Immature natural killer cell (primary cell): ENCODE measurements around the gene LTBP2. TPM values are rescaled to one million over a fixed set of nuclear protein-coding genes. Genes with fewer than 3 reads are reported as not detected.

ENCODE experiments used
- DNase-seq, 3 donors: peaks; one replicate each; pipeline ENCODE4 v3.0.0; 2022; ENCODE audit warnings: mixed read lengths in 1 of 3
- H3K27ac Mint-ChIP-seq, 6 donors: one replicate each; pipeline ENCODE4 v1.8.0; 2020; ENCODE audit warnings: mixed read lengths in 6 of 6, mild to moderate bottlenecking in 5 of 6, inconsistent platforms in 4 of 6, moderate library complexity in 3 of 6
- H3K27me3 Mint-ChIP-seq, 3 donors: one replicate each; pipeline ENCODE4 v1.8.0; 2020 to 2021; ENCODE audit warnings: low read depth in 3 of 3, mild to moderate bottlenecking in 3 of 3, mixed read lengths in 3 of 3, moderate library complexity in 3 of 3, inconsistent platforms in 1 of 3
- H3K36me3 Mint-ChIP-seq, 3 donors: one replicate each; pipeline ENCODE4 v1.8.0; 2020; ENCODE audit warnings: mixed read lengths in 3 of 3, inconsistent platforms in 2 of 3, mild to moderate bottlenecking in 2 of 3
- H3K4me1 Mint-ChIP-seq, 2 donors: one replicate each; pipeline ENCODE4 v1.8.0; 2020; ENCODE audit warnings: inconsistent platforms in 2 of 2, mild to moderate bottlenecking in 2 of 2, mixed read lengths in 2 of 2, moderate library complexity in 1 of 2
- H3K4me3 Mint-ChIP-seq, 5 donors: one replicate each; pipeline ENCODE4 v1.8.0; 2020; ENCODE audit warnings: mild to moderate bottlenecking in 5 of 5, mixed read lengths in 5 of 5, inconsistent platforms in 3 of 5, moderate library complexity in 3 of 5
- H3K9me3 Mint-ChIP-seq, 6 donors: one replicate each; pipeline ENCODE4 v1.8.0; 2020; ENCODE audit warnings: mild to moderate bottlenecking in 6 of 6, mixed read lengths in 6 of 6, inconsistent platforms in 4 of 6, moderate library complexity in 3 of 6
- polyA plus RNA-seq, 3 donors: library from polyadenylated mRNA; unstranded; fragments of 300-500 nt; fragmentation: Illumina TruSeq; gene quantifications; one replicate each; pipeline ENCODE4 v1.2.3, GENCODE V29; 2021

The LTBP2 gene
- polyA plus RNA-seq, 3 donors from 2014 or later = 0.29 to 0.66 (median 0.30) TPM

- peaks cover 2 to 8% (median 7%) of the 10 kb centered on the region in 3 donors for H3K27me3 Mint-ChIP-seq
- H3K9me3 Mint-ChIP-seq = peaks cover 0 to 2% (median 0%) of the 10 kb centered on the region in 6 donors
- H3K27ac Mint-ChIP-seq = no peak overlapping the region
- H3K36me3 Mint-ChIP-seq = peaks cover 0 to 4% (median 0%) of the 10 kb centered on the region in 3 donors
- H3K4me1 Mint-ChIP-seq = no peaks in the 10 kb centered on the region
- no peak for DNase-seq
- no peak overlapping the region for H3K4me3 Mint-ChIP-seq
Measured at GRCh38 chr14:74589291-74589879, 22.7 kb downstream of the LTBP2 start.

GRCh38 chr14:74587363-74587707, 24.7 kb downstream of the LTBP2 start:
- Mint-ChIP-seq H3K4me3 (no peak overlapping the region), H3K4me1 (no peaks in the 10 kb centered on the region), H3K36me3 (peaks cover 0 to 7% (median 2%) of the 10 kb centered on the region in 3 donors), H3K9me3 (peaks cover 0 to 2% (median 0%) of the 10 kb centered on the region in 6 donors), H3K27ac (no peak overlapping the region), H3K27me3 (peaks cover 5 to 14% (median 12%) of the 10 kb centered on the region in 3 donors)
- DNase-seq = no peak

DNA sequence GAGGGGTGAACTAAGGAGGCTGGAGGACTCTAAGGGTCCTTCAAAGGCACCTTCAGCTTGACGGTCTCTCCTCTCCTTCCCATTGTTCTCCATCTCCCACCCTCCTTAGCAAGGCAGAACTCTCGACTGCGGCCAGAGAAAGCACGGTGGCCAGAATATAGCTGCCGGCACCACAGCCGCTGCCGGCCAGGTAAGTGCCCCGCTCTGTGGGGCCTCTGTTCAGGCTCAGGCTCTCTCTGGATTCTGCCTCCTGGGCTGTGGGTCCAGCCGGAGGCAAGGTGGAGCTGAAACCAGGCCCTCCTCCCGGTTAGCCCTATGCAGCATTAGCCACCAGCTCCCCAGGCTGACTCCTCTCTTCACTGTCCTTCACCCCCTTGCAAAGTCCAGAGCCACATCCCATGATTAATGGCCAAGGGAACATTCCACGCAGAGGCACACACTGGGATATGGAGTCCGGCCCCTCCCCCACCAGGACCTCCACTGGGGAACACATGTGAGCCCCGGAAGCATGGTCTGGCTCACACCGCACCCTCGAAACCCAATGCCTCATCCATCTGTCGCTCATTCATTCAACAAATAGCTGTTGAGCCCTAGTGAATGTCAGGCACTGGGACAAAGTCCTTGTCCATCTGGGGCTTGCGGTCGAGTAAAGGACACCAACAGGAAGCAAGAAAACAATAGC, 25.2 kb downstream of the LTBP2 start:
- no peak overlapping the region for H3K27ac Mint-ChIP-seq
- DNase-seq = no peak
- H3K4me1 Mint-ChIP-seq = no peaks in the 10 kb centered on the region
- H3K9me3 Mint-ChIP-seq = peaks cover 0 to 2% (median 0%) of the 10 kb centered on the region in 6 donors
- peaks cover 0 to 7% (median 4%) of the 10 kb centered on the region in 3 donors for H3K36me3 Mint-ChIP-seq
- no peak overlapping the region for H3K4me3 Mint-ChIP-seq
- H3K27me3 Mint-ChIP-seq = peaks cover 6 to 17% (median 14%) of the 10 kb centered on the region in 3 donors

DNA sequence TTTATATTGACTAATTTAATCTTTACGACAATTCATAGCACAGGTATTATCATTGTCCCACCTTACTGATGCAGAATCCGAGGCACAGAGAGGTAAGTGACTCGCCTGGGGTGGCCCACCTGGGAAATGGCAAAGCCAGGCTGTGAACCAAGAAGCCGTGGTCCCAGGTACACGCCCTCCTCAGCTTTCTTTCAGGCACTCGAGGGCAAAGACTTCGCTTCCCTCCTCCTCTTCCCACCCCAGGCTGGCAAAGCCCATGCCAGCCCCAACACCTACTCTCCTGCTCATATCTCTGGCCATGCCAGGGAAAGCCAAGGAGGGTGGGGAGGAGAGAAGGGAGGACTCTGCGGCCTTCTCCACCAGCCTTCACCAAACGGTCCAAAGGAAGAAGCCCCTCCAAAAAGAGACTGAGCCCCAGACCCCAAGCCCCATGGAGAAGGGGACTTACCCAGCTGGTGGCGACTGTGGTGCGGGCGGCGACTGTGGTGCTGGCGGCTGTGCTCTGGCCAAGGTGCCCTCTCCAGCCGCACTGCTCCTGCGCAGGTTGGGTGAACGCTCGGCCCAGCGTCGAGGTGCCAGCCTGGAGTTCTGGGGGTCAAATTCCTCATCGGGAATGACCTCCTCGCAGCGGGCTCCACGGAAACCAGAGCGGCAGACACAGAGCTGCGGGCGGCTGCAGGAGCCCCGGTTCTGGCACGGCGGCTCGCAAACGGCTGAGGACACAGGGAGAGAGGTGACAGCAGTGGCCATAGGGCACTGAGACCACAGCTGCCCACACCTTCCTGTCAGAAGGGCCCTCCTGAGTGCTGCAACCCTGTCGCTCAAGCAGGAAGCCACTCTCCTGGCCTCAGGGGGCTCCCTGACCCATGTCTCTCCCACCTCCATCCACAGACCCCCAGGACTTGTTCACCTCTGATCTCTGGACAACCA, 26.4 kb downstream of the LTBP2 start:
- H3K27ac Mint-ChIP-seq = no peak overlapping the region
- H3K4me3 Mint-ChIP-seq = no peak overlapping the region
- H3K36me3 Mint-ChIP-seq = peaks cover 0 to 14% (median 4%) of the 10 kb centered on the region in 3 donors
- no peaks in the 10 kb centered on the region for H3K4me1 Mint-ChIP-seq
- DNase-seq = no peak
- peaks cover 0 to 2% (median 0%) of the 10 kb centered on the region in 6 donors for H3K9me3 Mint-ChIP-seq
- peaks cover 8 to 18% (median 11%) of the 10 kb centered on the region in 3 donors for H3K27me3 Mint-ChIP-seq

DNA sequence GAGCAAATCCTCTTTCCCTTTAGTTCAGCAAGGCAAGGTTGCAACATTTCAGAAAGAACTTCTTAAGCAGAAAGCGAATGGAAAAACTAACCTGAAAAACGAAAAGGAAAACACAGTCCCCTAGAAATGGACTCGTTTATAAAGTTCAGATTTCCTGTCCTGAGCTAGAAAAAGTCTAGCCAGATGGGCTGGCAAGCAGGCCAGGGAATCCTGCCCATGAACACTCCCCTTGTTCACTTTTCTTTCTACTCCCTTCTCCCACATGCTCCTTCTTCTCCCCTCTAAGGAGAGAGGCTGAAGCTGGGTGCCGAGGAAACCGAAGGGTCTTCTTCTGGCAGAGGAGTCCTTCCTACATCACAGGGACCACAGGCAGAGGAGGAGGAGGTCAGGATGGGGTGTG, 27.1 kb downstream of the LTBP2 start:
- H3K27me3 Mint-ChIP-seq = peaks cover 10 to 18% (median 15%) of the 10 kb centered on the region in 3 donors
- H3K4me1 Mint-ChIP-seq = no peaks in the 10 kb centered on the region
- peaks cover 0 to 2% (median 0%) of the 10 kb centered on the region in 6 donors for H3K9me3 Mint-ChIP-seq
- DNase-seq = no peak
- H3K27ac Mint-ChIP-seq = no peak overlapping the region
- H3K4me3 Mint-ChIP-seq = no peak overlapping the region
- peaks cover 0 to 18% (median 8%) of the 10 kb centered on the region in 3 donors for H3K36me3 Mint-ChIP-seq

DNA sequence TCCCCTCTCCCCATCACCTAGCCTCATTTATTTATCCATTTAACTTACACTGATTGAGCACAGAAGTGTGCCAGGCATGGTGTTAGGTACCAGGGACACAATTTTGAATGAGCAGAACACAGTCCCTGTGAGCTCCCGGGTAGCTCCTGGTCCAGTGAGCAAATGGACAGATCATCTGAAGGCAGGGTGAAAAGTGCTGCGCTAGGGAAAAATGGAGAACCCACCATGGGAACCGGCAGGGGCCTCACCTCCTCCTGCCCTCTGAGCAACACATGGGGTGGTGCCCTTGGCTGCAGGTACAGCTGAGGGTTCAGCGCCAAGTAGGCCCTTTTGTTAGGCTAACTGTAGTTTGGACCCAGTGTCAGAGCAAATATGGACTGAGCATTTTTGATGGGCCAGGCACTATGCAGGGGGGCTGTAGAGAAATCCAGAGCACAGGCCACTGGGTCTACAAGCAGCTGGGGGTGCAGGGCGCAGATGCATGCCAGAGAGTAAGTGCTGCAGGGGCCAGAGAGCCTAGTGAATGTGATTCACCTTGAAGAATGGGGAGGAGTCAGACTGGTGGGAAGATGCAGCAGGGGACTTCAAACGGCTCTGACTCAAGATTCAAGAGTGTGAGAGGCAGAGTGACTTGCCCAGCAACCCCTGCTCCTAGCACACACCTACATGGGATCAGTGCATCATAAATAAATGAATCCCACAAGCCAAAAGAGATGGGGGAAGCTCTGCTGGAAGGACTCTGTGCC, 28.2 kb downstream of the LTBP2 start:
- Mint-ChIP-seq H3K9me3 (no peaks in the 10 kb centered on the region), H3K36me3 (peaks cover 0 to 18% (median 8%) of the 10 kb centered on the region in 3 donors), H3K27me3 (peaks cover 12 to 21% (median 18%) of the 10 kb centered on the region in 3 donors), H3K4me3 (no peak overlapping the region), H3K4me1 (no peaks in the 10 kb centered on the region), H3K27ac (no peak overlapping the region)
- DNase-seq = no peak

DNA sequence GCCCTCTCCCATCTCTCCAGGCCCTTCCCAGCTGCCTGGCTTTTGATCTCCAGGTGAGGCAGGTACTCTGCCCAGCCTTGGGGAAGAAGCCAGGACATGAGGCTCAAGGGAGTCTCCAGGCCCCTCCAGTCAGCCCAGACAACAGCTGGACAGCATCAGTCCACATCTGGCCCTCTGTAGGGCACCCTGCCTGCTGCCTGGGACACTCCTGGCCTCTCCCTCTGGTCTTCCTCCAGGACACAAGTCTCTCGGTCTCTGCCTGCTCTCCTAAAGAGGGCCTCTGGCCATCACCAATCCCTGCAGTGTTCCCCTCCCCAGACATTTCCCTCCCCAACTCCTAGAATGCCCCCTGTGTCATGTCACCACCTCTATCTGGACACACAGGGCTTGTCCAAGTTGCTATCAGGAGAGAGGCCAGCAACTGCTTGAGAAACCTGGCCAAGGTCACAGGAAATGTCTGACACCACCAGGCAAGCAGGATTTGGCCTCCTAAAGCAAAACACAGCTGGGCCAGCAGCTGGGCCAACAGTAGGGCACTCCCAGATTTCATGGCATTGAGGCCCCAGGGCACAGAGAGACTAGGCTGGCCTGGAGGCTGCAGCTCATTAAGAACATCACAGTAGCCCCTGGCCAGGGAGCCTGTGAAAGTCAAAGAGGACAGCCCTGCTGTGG, 29.0 kb downstream of the LTBP2 start:
- no peaks in the 10 kb centered on the region for H3K4me1 Mint-ChIP-seq
- no peak overlapping the region for H3K4me3 Mint-ChIP-seq
- no peaks in the 10 kb centered on the region for H3K9me3 Mint-ChIP-seq
- no peak for DNase-seq
- no peak overlapping the region for H3K27ac Mint-ChIP-seq
- peaks cover 19 to 27% (median 22%) of the 10 kb centered on the region in 3 donors for H3K27me3 Mint-ChIP-seq
- peaks cover 0 to 18% (median 8%) of the 10 kb centered on the region in 3 donors for H3K36me3 Mint-ChIP-seq

DNA sequence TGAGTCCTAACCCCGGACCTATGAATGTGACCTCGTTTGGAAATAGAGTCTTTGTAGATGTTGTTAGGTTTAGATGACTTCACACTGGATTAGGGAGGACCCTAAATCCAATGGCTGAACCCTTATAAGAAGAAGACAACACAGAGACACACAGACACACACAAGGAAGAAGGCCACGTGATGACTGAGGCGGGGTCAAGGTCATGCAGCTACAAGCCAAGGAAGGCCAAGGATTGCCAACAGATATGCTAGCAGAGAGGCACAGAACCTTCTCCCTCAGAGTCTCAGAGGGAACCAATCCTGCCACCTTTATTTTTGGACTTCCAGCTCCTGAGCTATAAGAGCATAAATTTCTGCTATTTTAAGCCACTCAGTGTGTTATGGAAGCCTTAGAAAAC, 31.8 kb downstream of the LTBP2 start:
- Mint-ChIP-seq H3K36me3 (peaks cover 0 to 18% (median 8%) of the 10 kb centered on the region in 3 donors), H3K4me1 (no peaks in the 10 kb centered on the region), H3K4me3 (no peak overlapping the region), H3K27me3 (peaks cover 19 to 39% (median 23%) of the 10 kb centered on the region in 3 donors), H3K9me3 (no peaks in the 10 kb centered on the region), H3K27ac (no peak overlapping the region)
- DNase-seq = no peak

DNA sequence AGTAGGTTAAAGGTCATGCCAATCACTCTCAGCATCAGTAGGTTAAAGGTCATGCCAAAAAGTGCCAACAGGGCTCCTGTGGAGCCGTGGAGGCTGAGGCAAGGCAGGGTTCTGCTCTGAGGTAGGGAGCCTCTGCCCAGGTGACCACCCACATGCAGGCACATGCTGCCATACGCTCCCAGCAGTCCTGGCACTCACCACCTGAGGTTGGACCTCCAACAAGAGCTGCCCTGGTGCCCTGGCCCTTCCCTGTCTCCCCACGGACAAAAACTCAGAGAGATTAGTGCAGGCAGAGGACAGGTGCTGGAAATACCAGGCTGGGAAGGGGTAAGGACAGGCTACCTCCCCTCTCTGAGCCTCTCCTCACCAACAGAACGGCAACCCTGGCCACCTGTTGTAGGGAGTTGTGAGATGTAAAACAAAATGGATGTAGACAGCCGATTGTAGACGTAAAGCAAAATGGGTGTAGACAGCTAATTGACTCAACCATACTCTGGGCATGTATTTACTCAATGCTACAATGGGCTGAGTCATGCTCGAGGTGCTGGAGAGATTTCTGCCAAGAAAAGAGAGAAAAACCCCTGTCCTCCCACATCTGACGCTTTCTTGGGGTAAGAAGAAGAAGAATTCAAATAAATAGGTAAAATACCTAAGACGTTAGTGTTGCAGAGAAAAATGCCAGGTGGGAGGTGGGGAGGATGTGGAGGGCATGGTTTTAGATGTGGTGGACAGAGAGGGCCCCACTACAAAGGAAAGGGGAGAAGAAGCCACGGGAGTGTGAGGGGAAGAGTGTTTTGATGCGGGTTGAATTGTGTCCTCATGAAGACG, 32.4 kb downstream of the LTBP2 start:
- Mint-ChIP-seq H3K27ac (no peak overlapping the region), H3K27me3 (peaks cover 19 to 42% (median 22%) of the 10 kb centered on the region in 3 donors), H3K4me1 (peaks cover 2% of the 10 kb centered on the region in 2 donors), H3K36me3 (peaks cover 0 to 16% (median 8%) of the 10 kb centered on the region in 3 donors), H3K4me3 (no peak overlapping the region), H3K9me3 (no peaks in the 10 kb centered on the region)
- no peak for DNase-seq

- H3K27ac Mint-ChIP-seq = no peak overlapping the region
- H3K27me3 Mint-ChIP-seq = peaks cover 28 to 49% (median 29%) of the 10 kb centered on the region in 3 donors
- no peak overlapping the region for H3K4me3 Mint-ChIP-seq
Measured at GRCh38 chr14:74578479-74578878, 33.6 kb downstream of the LTBP2 start.

GRCh38 chr14:74577948-74578275, 34.1 kb downstream of the LTBP2 start:
- no peak overlapping the region for H3K27ac Mint-ChIP-seq
- DNase-seq = no peak
- H3K36me3 Mint-ChIP-seq = peaks cover 0 to 11% (median 8%) of the 10 kb centered on the region in 3 donors
- H3K9me3 Mint-ChIP-seq = no peaks in the 10 kb centered on the region
- H3K27me3 Mint-ChIP-seq = peaks cover 26 to 49% (median 30%) of the 10 kb centered on the region in 3 donors
- peaks cover 19% of the 10 kb centered on the region in 2 donors for H3K4me1 Mint-ChIP-seq
- H3K4me3 Mint-ChIP-seq = no peak overlapping the region

More at GRCh38 chr14:74578479-74578878, 33.6 kb downstream of the LTBP2 start:
- Mint-ChIP-seq H3K9me3 (no peaks in the 10 kb centered on the region), H3K36me3 (peaks cover 0 to 11% (median 8%) of the 10 kb centered on the region in 3 donors), H3K4me1 (peaks cover 13 to 14% of the 10 kb centered on the region in 2 donors)
- no peak for DNase-seq

DNA sequence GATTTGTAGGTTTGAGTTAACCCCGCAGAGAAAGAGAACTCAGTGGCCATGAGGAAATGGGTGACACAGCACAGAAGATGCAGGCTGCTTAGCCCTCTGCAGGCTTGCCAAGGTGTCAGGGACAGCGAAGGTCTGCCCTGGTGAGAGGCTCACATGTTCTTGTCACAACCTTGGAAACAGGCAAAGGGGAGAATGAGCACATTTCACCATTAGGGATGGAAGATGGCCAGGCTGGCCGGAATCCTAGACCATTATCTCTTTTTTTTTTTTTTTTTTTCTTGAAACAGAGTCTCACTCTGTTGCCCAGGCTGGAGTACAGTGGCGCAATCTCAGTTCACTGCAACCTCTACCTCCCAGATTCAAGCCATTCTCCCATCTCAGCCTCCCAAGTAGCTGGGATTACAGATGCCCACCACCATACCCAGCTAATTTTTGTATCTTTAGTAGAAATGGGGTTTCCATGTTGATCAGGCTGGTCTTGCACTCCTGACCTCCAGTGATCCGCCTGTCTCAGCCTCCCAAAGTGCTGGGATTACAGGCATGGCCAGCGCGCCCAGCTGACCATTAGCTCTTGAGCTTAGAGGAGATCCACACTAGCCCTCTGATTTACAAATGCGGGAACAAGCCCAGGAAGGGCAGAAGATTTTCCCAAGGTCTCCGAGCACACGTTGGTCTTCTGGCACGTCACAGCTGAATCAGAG, 34.6 kb downstream of the LTBP2 start:
- Mint-ChIP-seq H3K27ac (no peak overlapping the region), H3K4me1 (peaks cover 24 to 25% of the 10 kb centered on the region in 2 donors), H3K27me3 (peaks cover 25 to 51% (median 35%) of the 10 kb centered on the region in 3 donors), H3K36me3 (peaks cover 0 to 11% (median 7%) of the 10 kb centered on the region in 3 donors), H3K4me3 (no peak overlapping the region), H3K9me3 (no peaks in the 10 kb centered on the region)
- DNase-seq = no peak
